ENCODE results near the gene PLA2G2C. TPM values are rescaled to one million over a fixed set of nuclear protein-coding genes. Genes with fewer than 3 reads are reported as not detected.

PLA2G2C gene
- total RNA-seq, 2 experiments from 2014 or later, result not detected

DNA sequence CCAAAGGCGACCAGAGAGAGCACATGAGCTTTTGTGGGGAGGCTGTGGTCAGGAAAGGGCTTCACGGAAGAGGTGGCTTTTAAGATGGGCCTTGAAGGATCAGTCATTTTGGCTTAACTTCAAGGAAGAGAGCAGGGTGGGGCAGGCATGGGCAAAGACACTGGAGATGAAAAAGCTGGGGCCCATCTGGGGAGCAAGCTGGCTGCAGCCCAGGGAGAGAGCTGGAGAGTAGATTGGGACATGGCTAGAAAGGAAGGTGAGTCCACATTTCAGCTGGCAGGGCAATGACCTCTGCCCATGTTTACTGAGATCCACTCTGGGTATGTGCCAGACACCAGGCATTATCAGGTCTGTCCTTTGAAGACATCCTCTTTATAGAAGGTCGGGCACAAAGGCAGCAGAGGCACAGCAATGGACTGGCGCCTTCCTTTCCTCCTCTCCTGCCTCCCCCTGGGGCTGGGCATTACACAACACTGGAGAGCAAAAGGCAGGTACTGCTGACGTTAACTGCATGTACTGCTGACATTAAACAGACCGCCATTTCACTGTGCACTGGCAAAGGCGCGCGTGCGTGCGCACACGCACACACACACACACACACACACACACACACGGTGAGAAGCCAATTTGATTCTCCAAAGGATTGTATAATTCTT is 2.6 kb downstream of the PLA2G2C start:
- intact Hi-C loops (cut with DNase I, micrococcal nuclease), result no loop called here
- no peaks in the 10 kb centered on the region for H3K27me3 ChIP-seq (ENCODE audit: control insufficient read depth in 1 of 2, insufficient read depth in 2 of 2, low read length in 2 of 2)
- H3K27ac ChIP-seq (ENCODE audit: low read depth in 1 of 2, low read length in 2 of 2), result no peak overlapping the region
- Mint-ChIP-seq H3K27me3 (no peaks in the 10 kb centered on the region), H3K27ac (peak overlapping the region; percentile 79), H3K36me3 (ENCODE audit: low read depth) (no peaks in the 10 kb centered on the region), H3K9me3 (no peaks in the 10 kb centered on the region), H3K4me3 (peak overlapping the region; percentile 83), H3K4me1 (ENCODE audit: low read depth) (peaks cover 48% of the 10 kb centered on the region)
- no peak for TF ChIP-seq CTCF (IDR thresholded peaks at IDR 0.05)
- ATAC-seq (ENCODE audit: poor library complexity) (no peak), DNase-seq (no peak)
- H3K9me3 ChIP-seq (ENCODE audit: control insufficient read depth in 1 of 2, insufficient read depth in 1 of 2, low read length in 2 of 2), result peaks cover 0 to 9% of the 10 kb centered on the region in 2 experiments
- peaks cover 44% of the 10 kb centered on the region for H3K4me1 ChIP-seq (ENCODE audit: insufficient read depth, low read length)
- POLR2A ChIA-PET, result no interaction called here
- H3K4me3 ChIP-seq (ENCODE audit: low read length), result no peak overlapping the region
- CTCF ChIA-PET, result interaction anchor here (1.4 kb wide), 1 partner anchor 29 kb away, joined by 3 read pairs; no protein-coding TSS in a partner anchor
- H3K36me3 ChIP-seq (ENCODE audit: insufficient read depth, low read length), result no peaks in the 10 kb centered on the region

- ATAC-seq (ENCODE audit: poor library complexity) (no peak), DNase-seq (no peak)
- no peak overlapping the region for H3K4me3 ChIP-seq (ENCODE audit: low read length)
- H3K4me1 ChIP-seq (ENCODE audit: insufficient read depth, low read length), result peaks cover 37% of the 10 kb centered on the region
- H3K27ac ChIP-seq (ENCODE audit: low read depth in 1 of 2, low read length in 2 of 2), result no peak overlapping the region
- H3K27me3 ChIP-seq (ENCODE audit: control insufficient read depth in 1 of 2, insufficient read depth in 2 of 2, low read length in 2 of 2), result no peaks in the 10 kb centered on the region
- Mint-ChIP-seq H3K4me1 (ENCODE audit: low read depth) (peaks cover 41% of the 10 kb centered on the region), H3K9me3 (no peaks in the 10 kb centered on the region), H3K4me3 (no peak overlapping the region), H3K36me3 (ENCODE audit: low read depth) (no peaks in the 10 kb centered on the region), H3K27ac (peak overlapping the region; percentile 79), H3K27me3 (no peaks in the 10 kb centered on the region)
- intact Hi-C loops (cut with DNase I, micrococcal nuclease), result no loop called here
- TF ChIP-seq CTCF (IDR thresholded peaks at IDR 0.05), result no peak
- ChIA-PET CTCF (interaction anchor here (1.4 kb wide), 1 partner anchor 30 kb away, joined by 3 read pairs; no protein-coding TSS in a partner anchor), POLR2A (no interaction called here)
- H3K9me3 ChIP-seq (ENCODE audit: control insufficient read depth in 1 of 2, insufficient read depth in 1 of 2, low read length in 2 of 2), result peaks cover 0 to 9% of the 10 kb centered on the region in 2 experiments
- H3K36me3 ChIP-seq (ENCODE audit: insufficient read depth, low read length), result no peaks in the 10 kb centered on the region
These were observed 3.3 kb downstream of the PLA2G2C start for GRCh38 chr1:20183035-20183434.

GRCh38 chr1:20182415-20182814 is 3.9 kb downstream of the PLA2G2C start:
- H3K4me3 Mint-ChIP-seq, result peak overlapping the region; percentile 12
- no peak overlapping the region for H3K4me3 ChIP-seq (ENCODE audit: low read length)
- no peaks in the 10 kb centered on the region for H3K36me3 ChIP-seq (ENCODE audit: insufficient read depth, low read length)
- CTCF ChIA-PET, result no interaction called here
- peaks cover 31% of the 10 kb centered on the region for H3K4me1 ChIP-seq (ENCODE audit: insufficient read depth, low read length)
- H3K27ac Mint-ChIP-seq, result no peak overlapping the region
- ATAC-seq (ENCODE audit: poor library complexity) (no peak), DNase-seq (no peak)
- H3K9me3 Mint-ChIP-seq, result no peaks in the 10 kb centered on the region
- H3K9me3 ChIP-seq (ENCODE audit: control insufficient read depth in 1 of 2, insufficient read depth in 1 of 2, low read length in 2 of 2), result peaks cover 0 to 9% of the 10 kb centered on the region in 2 experiments
- no peaks in the 10 kb centered on the region for H3K27me3 Mint-ChIP-seq
- POLR2A ChIA-PET, result no interaction called here
- intact Hi-C loops (cut with DNase I, micrococcal nuclease), result no loop called here
- no peak overlapping the region for H3K27ac ChIP-seq (ENCODE audit: low read depth in 1 of 2, low read length in 2 of 2)
- no peaks in the 10 kb centered on the region for H3K36me3 Mint-ChIP-seq (ENCODE audit: low read depth)
- peaks cover 34% of the 10 kb centered on the region for H3K4me1 Mint-ChIP-seq (ENCODE audit: low read depth)
- no peak for TF ChIP-seq CTCF (IDR thresholded peaks at IDR 0.05)
- H3K27me3 ChIP-seq (ENCODE audit: control insufficient read depth in 1 of 2, insufficient read depth in 2 of 2, low read length in 2 of 2), result no peaks in the 10 kb centered on the region
